Natural killer cell treated with Interleukin-12 subunit alpha and Interleukin-12 subunit beta and Interleukin-15 and Interleukin-18, amount 100 ng/mL, for 72 hours (primary cell): ENCODE results near the gene FGD5. TPM values are rescaled to one million over a fixed set of nuclear protein-coding genes. Genes with fewer than 3 reads are reported as not detected.

Experiments used
- ATAC-seq, 2 donors: fragments of 150-1000 bp; cut with Tn5 transposase in 1 of 2; sonication (Bioruptor Pico), chemical (Tn5 transposase) in 1 of 2; 2 replicates each; pipeline ENCODE4 v1.10.0; 2021
- DNase-seq: peaks from one replicate; pipeline ENCODE4 v3.0.0; 2022; ENCODE audit warnings: low spot score
- H3K27ac Mint-ChIP-seq, 2 donors: 1 replicate in 1 of 2; 2 replicates in 1 of 2; pipeline ENCODE4 v1.8.0; 2022; ENCODE audit warnings: mixed read lengths in 2 of 2, mild to moderate bottlenecking in 1 of 2, moderate library complexity in 1 of 2
- H3K27me3 Mint-ChIP-seq, 2 donors: 1 replicate in 1 of 2; 2 replicates in 1 of 2; pipeline ENCODE4 v1.8.0; 2022; ENCODE audit warnings: mixed read lengths in 2 of 2
- H3K36me3 Mint-ChIP-seq: one replicate; pipeline ENCODE4 v1.8.0; 2022; ENCODE audit warnings: mixed read lengths
- H3K4me1 Mint-ChIP-seq, 2 donors: 1 replicate in 1 of 2; 2 replicates in 1 of 2; pipeline ENCODE4 v1.8.0; 2022; ENCODE audit warnings: low read depth in 2 of 2, mixed read lengths in 2 of 2, mild to moderate bottlenecking in 1 of 2
- H3K4me3 Mint-ChIP-seq: one replicate; pipeline ENCODE4 v1.8.0; 2022; ENCODE audit warnings: mixed read lengths
- H3K9me3 Mint-ChIP-seq: 2 replicates; pipeline ENCODE4 v1.8.0; 2022; ENCODE audit warnings: mixed read lengths
- total RNA-seq, 2 donors: library from RNA; stranded (reverse); gene quantifications; one replicate each; pipeline ENCODE4 v1.2.3, GENCODE V29; 2022

FGD5 gene
- total RNA-seq, 2 donors from 2014 or later: not detected

DNA sequence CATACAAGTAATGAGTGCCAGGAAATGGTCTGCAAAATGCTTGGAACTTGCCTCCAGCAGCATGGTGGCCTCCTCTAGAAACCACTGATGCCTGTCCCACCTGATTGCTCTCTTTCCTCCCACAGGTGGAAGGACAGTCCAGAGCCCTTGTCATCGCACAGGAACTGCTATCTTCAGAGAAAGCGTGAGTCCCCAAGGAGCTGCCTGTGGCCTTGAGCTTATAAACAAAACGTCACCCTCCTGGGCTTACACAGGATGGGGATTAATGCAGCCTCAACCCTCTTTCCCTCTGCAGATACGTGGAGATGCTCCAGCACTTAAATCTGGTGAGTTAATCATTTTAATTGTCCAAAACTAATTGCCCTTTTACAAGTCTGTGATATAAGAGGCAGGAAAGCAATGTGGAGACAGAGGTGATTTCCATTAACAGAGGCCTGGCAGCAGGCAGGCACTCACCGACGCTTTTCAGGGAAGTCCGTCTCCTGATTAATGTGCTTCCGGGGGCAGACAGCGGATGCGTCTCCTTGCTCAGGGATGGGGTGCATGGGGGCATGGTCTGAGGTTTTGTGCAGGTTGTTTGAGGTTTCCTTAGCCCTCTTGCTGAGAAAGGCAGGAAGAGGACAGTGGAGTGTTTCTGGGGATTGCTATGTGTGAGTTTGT, 61.8 kb downstream of the FGD5 start:
- Mint-ChIP-seq H3K9me3 (no peaks in the 10 kb centered on the region), H3K27me3 (peaks cover 24 to 26% of the 10 kb centered on the region in 2 donors), H3K27ac (no peak overlapping the region), H3K4me1 (peaks cover 6 to 14% of the 10 kb centered on the region in 2 donors), H3K4me3 (no peak overlapping the region), H3K36me3 (no peaks in the 10 kb centered on the region)
- ATAC-seq (no peak), DNase-seq (no peak)

DNA sequence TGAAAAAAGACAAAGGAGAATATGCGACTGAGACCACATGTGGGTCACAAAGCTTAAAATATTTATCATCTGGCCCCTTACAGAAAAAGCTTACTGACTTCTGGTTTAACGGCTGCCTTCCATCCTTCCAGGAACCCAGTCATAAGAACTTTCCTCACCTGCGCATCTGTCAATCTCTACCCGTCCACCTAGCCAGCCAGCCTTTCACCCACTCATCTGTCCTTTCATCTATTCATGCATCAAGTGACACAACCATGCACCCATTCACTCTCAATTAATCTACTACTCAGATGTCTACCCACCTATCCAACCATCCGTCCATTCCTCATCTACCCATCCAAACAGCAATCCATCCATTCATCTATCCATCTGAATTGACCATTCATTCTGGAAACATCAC, 64.5 kb downstream of the FGD5 start:
- Mint-ChIP-seq H3K4me3 (no peak overlapping the region), H3K27ac (no peak overlapping the region), H3K27me3 (peaks cover 30 to 33% of the 10 kb centered on the region in 2 donors), H3K4me1 (peaks cover 6 to 14% of the 10 kb centered on the region in 2 donors), H3K9me3 (no peaks in the 10 kb centered on the region), H3K36me3 (no peaks in the 10 kb centered on the region)
- DNase-seq (no peak), ATAC-seq (no peak)

- Mint-ChIP-seq H3K27ac (no peak overlapping the region), H3K4me1 (peaks cover 6 to 11% of the 10 kb centered on the region in 2 donors), H3K9me3 (no peaks in the 10 kb centered on the region), H3K27me3 (peaks cover 28 to 30% of the 10 kb centered on the region in 2 donors), H3K36me3 (no peaks in the 10 kb centered on the region), H3K4me3 (no peak overlapping the region)
- DNase-seq (no peak), ATAC-seq (no peak)
These were observed 65.9 kb downstream of the FGD5 start for GRCh38 chr3:14884665-14885064.

GRCh38 chr3:14885307-14885706, 66.5 kb downstream of the FGD5 start:
- H3K36me3 Mint-ChIP-seq: no peaks in the 10 kb centered on the region
- peaks cover 29 to 36% of the 10 kb centered on the region in 2 donors for H3K27me3 Mint-ChIP-seq
- H3K4me1 Mint-ChIP-seq: peaks cover 6 to 11% of the 10 kb centered on the region in 2 donors
- no peaks in the 10 kb centered on the region for H3K9me3 Mint-ChIP-seq
- no peak overlapping the region for H3K27ac Mint-ChIP-seq
- ATAC-seq: no peak
- no peak overlapping the region for H3K4me3 Mint-ChIP-seq
- DNase-seq: no peak

- Mint-ChIP-seq H3K4me1 (peaks cover 1 to 7% of the 10 kb centered on the region in 2 donors), H3K36me3 (no peaks in the 10 kb centered on the region), H3K27me3 (peaks cover 26 to 38% of the 10 kb centered on the region in 2 donors), H3K27ac (no peak overlapping the region), H3K9me3 (no peaks in the 10 kb centered on the region), H3K4me3 (no peak overlapping the region)
- no peak for DNase-seq
- no peak for ATAC-seq
These were observed 67.3 kb downstream of the FGD5 start for GRCh38 chr3:14886101-14886500.

- H3K36me3 Mint-ChIP-seq: no peaks in the 10 kb centered on the region
- peaks cover 27 to 29% of the 10 kb centered on the region in 2 donors for H3K27me3 Mint-ChIP-seq
- DNase-seq (no peak), ATAC-seq (no peak)
- no peaks in the 10 kb centered on the region for H3K9me3 Mint-ChIP-seq
- peaks cover 0 to 3% of the 10 kb centered on the region in 2 donors for H3K4me1 Mint-ChIP-seq
- H3K27ac Mint-ChIP-seq: no peak overlapping the region
- H3K4me3 Mint-ChIP-seq: no peak overlapping the region
These were observed 70.4 kb downstream of the FGD5 start for GRCh38 chr3:14889205-14889604.

- no peaks in the 10 kb centered on the region for H3K36me3 Mint-ChIP-seq
- H3K27me3 Mint-ChIP-seq: peaks cover 23 to 29% of the 10 kb centered on the region in 2 donors
- no peak overlapping the region for H3K27ac Mint-ChIP-seq
- H3K4me1 Mint-ChIP-seq: peaks cover 0 to 2% of the 10 kb centered on the region in 2 donors
- ATAC-seq (no peak), DNase-seq (no peak)
- no peaks in the 10 kb centered on the region for H3K9me3 Mint-ChIP-seq
- H3K4me3 Mint-ChIP-seq: no peak overlapping the region
These were observed 71.2 kb downstream of the FGD5 start for GRCh38 chr3:14889943-14890342.

DNA sequence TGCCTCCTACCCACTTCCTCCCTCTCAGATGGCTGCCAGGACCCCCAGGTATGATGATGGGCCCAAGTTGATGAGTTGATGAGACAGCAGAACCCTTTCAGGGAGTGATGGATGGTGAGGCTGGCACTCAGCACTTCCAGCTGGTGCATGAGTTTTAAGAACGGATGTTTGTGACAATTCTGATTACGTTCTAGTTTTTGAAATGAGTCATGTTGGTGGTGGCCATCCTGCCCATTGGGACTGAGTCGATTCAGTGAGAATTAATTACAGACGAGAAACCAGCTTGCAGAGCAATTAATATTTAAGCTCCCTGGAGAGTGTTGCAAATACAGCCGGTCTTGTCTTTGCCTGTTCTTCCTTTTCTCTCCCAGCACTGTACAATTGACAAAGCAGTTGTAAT, 71.7 kb downstream of the FGD5 start:
- ATAC-seq (peak in 1 of 2 donors; percentile 37), DNase-seq (no peak)
- H3K4me1 Mint-ChIP-seq: no peaks in the 10 kb centered on the region
- H3K9me3 Mint-ChIP-seq: no peaks in the 10 kb centered on the region
- no peak overlapping the region for H3K4me3 Mint-ChIP-seq
- no peak overlapping the region for H3K27ac Mint-ChIP-seq
- H3K27me3 Mint-ChIP-seq: peaks cover 24 to 29% of the 10 kb centered on the region in 2 donors
- H3K36me3 Mint-ChIP-seq: no peaks in the 10 kb centered on the region

- Mint-ChIP-seq H3K9me3 (no peaks in the 10 kb centered on the region), H3K27me3 (peaks cover 27 to 30% of the 10 kb centered on the region in 2 donors), H3K4me3 (no peak overlapping the region), H3K36me3 (no peaks in the 10 kb centered on the region), H3K27ac (no peak overlapping the region), H3K4me1 (no peaks in the 10 kb centered on the region)
- DNase-seq (no peak), ATAC-seq (peak; percentile 30 to 33)
These were observed 72.7 kb downstream of the FGD5 start for GRCh38 chr3:14891135-14892132.

DNA sequence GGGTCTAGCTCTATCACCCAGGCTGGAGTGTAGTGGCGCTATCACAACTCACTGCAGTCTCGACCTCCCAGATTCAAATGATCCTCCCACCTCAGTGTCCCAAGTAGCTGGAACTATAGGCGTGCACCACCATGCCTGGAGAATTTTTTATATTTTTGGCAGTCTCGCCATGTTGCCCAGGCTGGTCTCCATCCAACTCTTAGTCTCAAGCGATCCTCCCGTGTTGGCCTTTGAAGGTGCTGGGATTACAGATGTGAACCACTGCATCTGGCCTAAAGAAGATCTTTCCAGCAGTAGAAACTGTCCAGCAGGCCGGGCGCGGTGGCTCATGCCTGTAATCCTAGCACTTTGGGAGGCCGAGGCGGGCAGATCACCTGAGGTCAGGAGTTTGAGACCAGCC, 73.5 kb downstream of the FGD5 start:
- no peak for ATAC-seq
- no peak overlapping the region for H3K4me3 Mint-ChIP-seq
- H3K9me3 Mint-ChIP-seq: no peaks in the 10 kb centered on the region
- H3K27ac Mint-ChIP-seq: no peak overlapping the region
- DNase-seq: no peak
- no peaks in the 10 kb centered on the region for H3K36me3 Mint-ChIP-seq
- H3K27me3 Mint-ChIP-seq: peaks cover 20 to 33% of the 10 kb centered on the region in 2 donors
- no peaks in the 10 kb centered on the region for H3K4me1 Mint-ChIP-seq

GRCh38 chr3:14894085-14894484, 75.3 kb downstream of the FGD5 start:
- DNase-seq (no peak), ATAC-seq (no peak)
- H3K27me3 Mint-ChIP-seq: peaks cover 22 to 47% of the 10 kb centered on the region in 2 donors
- H3K4me1 Mint-ChIP-seq: peaks cover 2% of the 10 kb centered on the region in 2 donors
- H3K36me3 Mint-ChIP-seq: no peaks in the 10 kb centered on the region
- no peak overlapping the region for H3K4me3 Mint-ChIP-seq
- no peak overlapping the region for H3K27ac Mint-ChIP-seq
- H3K9me3 Mint-ChIP-seq: no peaks in the 10 kb centered on the region

GRCh38 chr3:14897266-14897665, 78.5 kb downstream of the FGD5 start:
- no peaks in the 10 kb centered on the region for H3K9me3 Mint-ChIP-seq
- peaks cover 4 to 7% of the 10 kb centered on the region in 2 donors for H3K4me1 Mint-ChIP-seq
- peaks cover 21 to 47% of the 10 kb centered on the region in 2 donors for H3K27me3 Mint-ChIP-seq
- no peaks in the 10 kb centered on the region for H3K36me3 Mint-ChIP-seq
- no peak overlapping the region for H3K27ac Mint-ChIP-seq
- DNase-seq: no peak
- ATAC-seq: no peak
- no peak overlapping the region for H3K4me3 Mint-ChIP-seq

DNA sequence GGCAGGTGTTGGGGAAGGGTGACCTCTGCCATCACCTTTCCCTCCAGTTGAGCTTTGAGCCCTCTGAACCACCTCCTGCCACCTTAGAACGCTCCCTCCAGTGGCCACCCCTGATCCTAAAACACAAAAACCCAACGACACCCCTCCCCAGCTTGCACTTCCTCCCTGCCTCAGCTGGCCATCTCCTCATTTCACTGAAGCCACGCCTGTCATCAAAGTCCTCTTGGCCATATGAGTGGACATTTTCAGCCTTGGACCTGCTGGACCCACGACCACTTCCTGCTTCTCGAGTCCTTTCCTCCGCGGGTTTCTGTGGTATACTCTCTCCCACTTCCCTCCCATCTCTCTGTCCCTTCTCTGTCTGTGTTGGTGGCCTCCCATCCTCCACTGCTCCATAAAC, 80.2 kb downstream of the FGD5 start:
- Mint-ChIP-seq H3K9me3 (no peaks in the 10 kb centered on the region), H3K36me3 (no peaks in the 10 kb centered on the region), H3K27ac (no peak overlapping the region), H3K27me3 (peaks cover 20 to 46% of the 10 kb centered on the region in 2 donors), H3K4me3 (no peak overlapping the region), H3K4me1 (peaks cover 4 to 7% of the 10 kb centered on the region in 2 donors)
- ATAC-seq (no peak), DNase-seq (no peak)
